K562 (cell line): ENCODE measurements around the gene R3HDM2. TPM values are rescaled to one million over a fixed set of nuclear protein-coding genes. Genes with fewer than 3 reads are reported as not detected.

Source experiments
- ATAC-seq: fragments of 200-7000 bp; cut with Tn5 transposase; 3 replicates; pipeline ENCODE4 v1.9.1; 2020; ENCODE audit warnings: moderate library complexity
- BruUV-seq: library from RNA; stranded (reverse); fragments of 400-500 nt; replicated peaks from 2 replicates; lab custom pipeline; 2021; lab: Mats Ljungman, UMichigan
- CTCF ChIA-PET: fragments of 300-600 bp; formaldehyde crosslinking; extraction: SDS; loops from one replicate; lab custom pipeline; 2021; ENCODE audit warnings: low intra/inter-chr PET ratio; lab: Yijun Ruan, JAX
- POLR2A ChIA-PET: fragments of 300-600, 350-650 bp; sonication (Branson Sonifier 250); formaldehyde crosslinking; extraction: SDS; loops from one replicate; lab custom pipeline; 2021; ENCODE audit warnings: antibody characterized with exemption, inconsistent platforms; lab: Yijun Ruan, JAX
- DNase-seq, 4 experiments: peaks; one replicate each; pipeline versions ENCODE4 v3.0.0 to v3.0.0-alpha.2; 2011 to 2018; ENCODE audit warnings: low spot score in 3 of 4, mixed read lengths in 3 of 4; ENCODE audit errors: extremely low read depth in 1 of 4
- FAIRE-seq: peaks from 2 replicates; lab custom pipeline; 2011; peaks lifted over from hg19 to GRCh38; lab: Jason Lieb, UNC
- H2AFZ ChIP-seq: 2 replicates; pipeline ENCODE4 v1.6.0; 2011; ENCODE audit warnings: low read depth, low read length, control low read depth, inconsistent platforms
- H3K27ac ChIP-seq: fragments of 200-600 bp; 3 replicates; pipeline ENCODE4 v1.8.0; 2011; ENCODE audit warnings: low read depth, mild to moderate bottlenecking, control low read depth, inconsistent platforms, low read length, moderate library complexity, mixed read lengths; ENCODE audit errors: extremely low read depth
- H3K27me3 ChIP-seq, 2 experiments: fragments of 300-600 bp in 1 of 2; 2 replicates in 1 of 2; 3 replicates in 1 of 2; pipeline versions ENCODE4 v1.6.0 to v1.8.0; 2011; ENCODE audit warnings: inconsistent platforms in 2 of 2, low read length in 2 of 2, mild to moderate bottlenecking in 1 of 2, mixed read lengths in 1 of 2, moderate library complexity in 1 of 2; ENCODE audit not compliant: control insufficient read depth in 2 of 2, insufficient read depth in 2 of 2
- H3K36me3 ChIP-seq: fragments of 300-600 bp; 3 replicates; pipeline ENCODE4 v1.8.0; 2011; ENCODE audit warnings: mild to moderate bottlenecking, low read length, inconsistent platforms; ENCODE audit not compliant: control insufficient read depth, insufficient read depth
- H3K4me1 ChIP-seq, 2 experiments: fragments of 200-600 bp in 1 of 2; replicated peaks in 1 of 2; 2 replicates in 1 of 2; 3 replicates in 1 of 2; pipeline versions ENCODE4 v1.5.1 to v1.8.0; 2011; ENCODE audit warnings: inconsistent platforms in 2 of 2, low read length in 2 of 2, mild to moderate bottlenecking in 1 of 2, mixed read lengths in 1 of 2, moderate library complexity in 1 of 2; ENCODE audit not compliant: control insufficient read depth in 2 of 2, insufficient read depth in 2 of 2
- H3K4me2 ChIP-seq: 2 replicates; pipeline ENCODE4 v1.6.1; 2011; ENCODE audit warnings: low read length, control low read depth, inconsistent platforms, mixed read lengths; ENCODE audit not compliant: insufficient read depth
- H3K4me3 ChIP-seq: fragments of 200-600 bp; sonication (generic), shearing (Covaris generic); 2 replicates; pipeline ENCODE4 v1.5.1; 2016; ENCODE audit warnings: control low read depth, inconsistent platforms
- H3K79me2 ChIP-seq: fragments of 200-600 bp; 3 replicates; pipeline ENCODE4 v1.8.0; 2011; ENCODE audit warnings: low read length, inconsistent platforms; ENCODE audit not compliant: control insufficient read depth, insufficient read depth
- H3K9ac ChIP-seq, 2 experiments: 2 replicates each; pipeline versions ENCODE4 v1.6.0 to v1.6.1; 2011; ENCODE audit warnings: low read depth in 2 of 2, low read length in 2 of 2, control low read depth in 1 of 2, inconsistent platforms in 1 of 2, mild to moderate bottlenecking in 1 of 2, mixed read lengths in 1 of 2; ENCODE audit not compliant: insufficient read depth in 1 of 2
- H3K9me1 ChIP-seq: one replicate; pipeline ENCODE4 v1.6.0; 2011; ENCODE audit warnings: inconsistent platforms, mild to moderate bottlenecking, low read length, moderate library complexity; ENCODE audit not compliant: control insufficient read depth, insufficient read depth
- H3K9me3 ChIP-seq: replicated peaks from 2 replicates; pipeline ENCODE4 v1.5.1; 2011; ENCODE audit warnings: low read depth, low read length, inconsistent platforms; ENCODE audit not compliant: control insufficient read depth, insufficient read depth
- H4K20me1 ChIP-seq: replicated peaks from 2 replicates; pipeline ENCODE4 v1.6.1; 2011; ENCODE audit warnings: low read length, inconsistent platforms, mixed read lengths; ENCODE audit not compliant: control insufficient read depth, insufficient read depth
- FOXP1 ChIP-seq: sonication (generic); formaldehyde crosslinking; IDR thresholded peaks from 2 replicates; pipeline ENCODE4 v1.8.0; 2022; ENCODE audit warnings: mild to moderate bottlenecking, missing genetic modification reagents
- MCM3 ChIP-seq: fragments of 450-650 bp; IDR thresholded peaks from 2 replicates; pipeline ENCODE4 v1.6.1; 2016
- MYNN ChIP-seq, 2 experiments: sonication (generic); formaldehyde crosslinking in 1 of 2; IDR thresholded peaks; 2 replicates each; pipeline versions ENCODE4 v1.5.0 to v1.6.1; 2016 to 2020; ENCODE audit warnings: antibody characterized with exemption in 1 of 2, missing genetic modification reagents in 1 of 2
- NCOA1 ChIP-seq: fragments of 450-650 bp; IDR thresholded peaks from 2 replicates; pipeline ENCODE4 v1.6.1; 2016; ENCODE audit warnings: low read depth
- PHTF2 ChIP-seq: fragments of 250-450 bp; sonication (Bioruptor Pico); IDR thresholded peaks from 2 replicates; pipeline ENCODE4 v1.5.0; 2021; ENCODE audit warnings: mild to moderate bottlenecking
- ZNF407 ChIP-seq: fragments of 450-650 bp; IDR thresholded peaks from 2 replicates; pipeline ENCODE4 v1.6.1; 2016; ENCODE audit warnings: low read depth
- WGBS: fragments of 100-300 bp; shearing (Covaris generic); methylation state at CpG from one replicate; pipeline ENCODE4 v1.1.6; 2016; ENCODE audit warnings: low coverage, mixed read lengths; ENCODE audit not compliant: insufficient coverage; ENCODE audit errors: missing lambda C conversion rate; 5-methylcytosine and 5-hydroxymethylcytosine counted together
- in situ Hi-C: fragments of 300-500 bp; cut with MboI; formaldehyde crosslinking; loops from 4 replicates; pipeline ENCODE4 v1.15.0; 2018; ENCODE audit warnings: inconsistent platforms, mixed read lengths
- intact Hi-C: fragments of 100-400 bp; cut with micrococcal nuclease; formaldehyde crosslinking; loops from 2 replicates; pipeline ENCODE4 v1.14.2; 2022
- polyA plus RNA-seq, 8 experiments: library from polyadenylated mRNA; depleted of rRNA in 4 of 8; stranded (reverse) in 5 of 8; unstranded in 3 of 8; fragments of >200 nt; fragmentation: Nextera tagmentation in 2 of 8; fragmentation: Illumina TruSeq in 1 of 8; extraction: Ambion mirVana in 2 of 8; extraction: Trizol in 1 of 8; gene quantifications; 2 replicates each; pipeline versions ENCODE4 v1.2.1 to v1.2.3, GENCODE V29; 2011 to 2014; ENCODE audit warnings: inconsistent platforms in 1 of 8, missing spikeins in 1 of 8
- total RNA-seq, 7 experiments: library from RNA; depleted of rRNA in 6 of 7; stranded (reverse); fragments of >200 nt in 6 of 7; fragmentation: Illumina TruSeq in 2 of 7; extraction: Trizol in 2 of 7; gene quantifications; 2 replicates each; pipeline versions ENCODE4 v1.2.1 to v1.2.3, GENCODE V29; 2011 to 2021; ENCODE audit warnings: low replicate concordance in 1 of 7
- TF ChIP-seq, protein P1 (sequence below), 2 experiments: fragments of 450-650 bp; IDR thresholded peaks; 2 replicates each; pipeline ENCODE4 v1.6.1; 2018; ENCODE audit warnings: mild to moderate bottlenecking in 2 of 2, low read depth in 1 of 2; ENCODE audit not compliant: partially characterized antibody in 2 of 2

Gene R3HDM2
- total and polyA plus RNA-seq, 9 of the 15 experiments (the other 6 are each of a cell fraction or from before 2014, with no cell fraction given) = 3.3 to 18.8 (median 9.0) TPM

DNA sequence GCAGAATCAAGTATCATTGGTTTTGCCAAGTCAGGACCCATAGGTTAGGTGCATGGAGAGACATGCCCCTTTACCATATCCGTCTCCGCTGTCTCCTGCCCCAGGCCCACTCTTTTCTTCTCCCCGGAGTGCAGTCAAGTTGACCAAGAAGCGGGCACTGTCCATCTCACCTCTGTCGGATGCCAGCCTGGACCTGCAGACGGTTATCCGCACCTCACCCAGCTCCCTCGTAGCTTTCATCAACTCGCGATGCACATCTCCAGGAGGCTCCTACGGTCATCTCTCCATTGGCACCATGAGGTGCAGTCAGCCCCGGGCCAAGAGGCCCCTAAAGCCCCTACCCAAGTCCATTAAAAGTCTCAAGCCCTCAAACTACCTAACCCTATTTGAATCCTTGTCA lies 33.7 kb upstream of the R3HDM2 start:
- H3K9me1 ChIP-seq = no peaks in the 10 kb centered on the region
- peaks cover 15 to 34% of the 10 kb centered on the region in 2 experiments; a peak in 3 of 5 replicates for H3K27me3 ChIP-seq
- H3K9ac ChIP-seq = no peak overlapping the region
- FAIRE-seq = no peak
- ATAC-seq = no peak
- no peaks in the 10 kb centered on the region for H4K20me1 ChIP-seq
- no peaks in the 10 kb centered on the region for H3K9me3 ChIP-seq
- H3K4me3 ChIP-seq = no peak overlapping the region
- TF ChIP-seq MYNN (IDR thresholded peaks at IDR 0.05) (no peak), MYNN (CRISPR knock-in tag; IDR thresholded peaks at IDR 0.05) (no peak), MCM3 (no peak), FOXP1 (CRISPR knock-in tag) (no peak), PHTF2 (no peak), NCOA1 (no peak), ZNF407 (no peak)
- TF ChIP-seq, protein P1, sequence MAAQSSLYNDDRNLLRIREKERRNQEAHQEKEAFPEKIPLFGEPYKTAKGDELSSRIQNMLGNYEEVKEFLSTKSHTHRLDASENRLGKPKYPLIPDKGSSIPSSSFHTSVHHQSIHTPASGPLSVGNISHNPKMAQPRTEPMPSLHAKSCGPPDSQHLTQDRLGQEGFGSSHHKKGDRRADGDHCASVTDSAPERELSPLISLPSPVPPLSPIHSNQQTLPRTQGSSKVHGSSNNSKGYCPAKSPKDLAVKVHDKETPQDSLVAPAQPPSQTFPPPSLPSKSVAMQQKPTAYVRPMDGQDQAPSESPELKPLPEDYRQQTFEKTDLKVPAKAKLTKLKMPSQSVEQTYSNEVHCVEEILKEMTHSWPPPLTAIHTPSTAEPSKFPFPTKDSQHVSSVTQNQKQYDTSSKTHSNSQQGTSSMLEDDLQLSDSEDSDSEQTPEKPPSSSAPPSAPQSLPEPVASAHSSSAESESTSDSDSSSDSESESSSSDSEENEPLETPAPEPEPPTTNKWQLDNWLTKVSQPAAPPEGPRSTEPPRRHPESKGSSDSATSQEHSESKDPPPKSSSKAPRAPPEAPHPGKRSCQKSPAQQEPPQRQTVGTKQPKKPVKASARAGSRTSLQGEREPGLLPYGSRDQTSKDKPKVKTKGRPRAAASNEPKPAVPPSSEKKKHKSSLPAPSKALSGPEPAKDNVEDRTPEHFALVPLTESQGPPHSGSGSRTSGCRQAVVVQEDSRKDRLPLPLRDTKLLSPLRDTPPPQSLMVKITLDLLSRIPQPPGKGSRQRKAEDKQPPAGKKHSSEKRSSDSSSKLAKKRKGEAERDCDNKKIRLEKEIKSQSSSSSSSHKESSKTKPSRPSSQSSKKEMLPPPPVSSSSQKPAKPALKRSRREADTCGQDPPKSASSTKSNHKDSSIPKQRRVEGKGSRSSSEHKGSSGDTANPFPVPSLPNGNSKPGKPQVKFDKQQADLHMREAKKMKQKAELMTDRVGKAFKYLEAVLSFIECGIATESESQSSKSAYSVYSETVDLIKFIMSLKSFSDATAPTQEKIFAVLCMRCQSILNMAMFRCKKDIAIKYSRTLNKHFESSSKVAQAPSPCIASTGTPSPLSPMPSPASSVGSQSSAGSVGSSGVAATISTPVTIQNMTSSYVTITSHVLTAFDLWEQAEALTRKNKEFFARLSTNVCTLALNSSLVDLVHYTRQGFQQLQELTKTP (IDR thresholded peaks at IDR 0.05; ENCODE audit: low read depth in 1 of 2, partially characterized antibody in 2 of 2) = no peak
- DNase-seq = no peak
- H2AFZ ChIP-seq = no peak overlapping the region
- no peak overlapping the region for H3K27ac ChIP-seq
- ChIA-PET CTCF (no interaction called here), POLR2A (interaction anchor here (0.9 kb wide), 1 partner anchor 187 kb away, joined by 3 read pairs; no protein-coding TSS in a partner anchor)
- WGBS = 53% methylated on average over 11 of the region's 12 CpGs
- in situ Hi-C loops (no loop called here), intact Hi-C loops (no loop called here)
- H3K4me1 ChIP-seq = peaks cover 21 to 30% of the 10 kb centered on the region in 2 experiments
- no peaks in the 10 kb centered on the region for H3K79me2 ChIP-seq
- no TSS peak for BruUV-seq
- no peaks in the 10 kb centered on the region for H3K36me3 ChIP-seq
- no peak overlapping the region for H3K4me2 ChIP-seq
